Measurements from ENCODE around the gene SLC46A1.

DNA sequence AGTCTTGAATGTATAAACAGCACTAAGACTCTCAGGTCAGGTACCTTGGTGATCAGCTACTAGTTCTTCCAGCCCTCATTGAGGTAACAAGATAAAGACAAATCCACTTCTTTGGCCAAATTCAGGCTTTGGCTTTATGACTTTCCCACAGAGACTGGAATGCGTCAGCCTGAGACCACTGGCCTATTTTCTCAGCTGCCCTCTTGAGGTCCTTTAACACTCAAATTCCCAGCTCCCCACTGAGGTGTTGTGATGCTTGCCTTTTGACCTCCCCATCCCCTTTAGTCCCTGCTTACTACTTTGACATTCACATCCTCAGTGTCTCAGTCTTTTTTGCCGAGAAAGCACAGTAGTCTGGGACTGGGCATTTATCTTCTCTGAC lies 59.8 kb downstream of the SLC46A1 start:
- TF ChIP-seq, protein P1, sequence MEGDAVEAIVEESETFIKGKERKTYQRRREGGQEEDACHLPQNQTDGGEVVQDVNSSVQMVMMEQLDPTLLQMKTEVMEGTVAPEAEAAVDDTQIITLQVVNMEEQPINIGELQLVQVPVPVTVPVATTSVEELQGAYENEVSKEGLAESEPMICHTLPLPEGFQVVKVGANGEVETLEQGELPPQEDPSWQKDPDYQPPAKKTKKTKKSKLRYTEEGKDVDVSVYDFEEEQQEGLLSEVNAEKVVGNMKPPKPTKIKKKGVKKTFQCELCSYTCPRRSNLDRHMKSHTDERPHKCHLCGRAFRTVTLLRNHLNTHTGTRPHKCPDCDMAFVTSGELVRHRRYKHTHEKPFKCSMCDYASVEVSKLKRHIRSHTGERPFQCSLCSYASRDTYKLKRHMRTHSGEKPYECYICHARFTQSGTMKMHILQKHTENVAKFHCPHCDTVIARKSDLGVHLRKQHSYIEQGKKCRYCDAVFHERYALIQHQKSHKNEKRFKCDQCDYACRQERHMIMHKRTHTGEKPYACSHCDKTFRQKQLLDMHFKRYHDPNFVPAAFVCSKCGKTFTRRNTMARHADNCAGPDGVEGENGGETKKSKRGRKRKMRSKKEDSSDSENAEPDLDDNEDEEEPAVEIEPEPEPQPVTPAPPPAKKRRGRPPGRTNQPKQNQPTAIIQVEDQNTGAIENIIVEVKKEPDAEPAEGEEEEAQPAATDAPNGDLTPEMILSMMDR (conservative IDR thresholded peaks at IDR 0.05 in 1 of 2, IDR thresholded peaks at IDR 0.05 in 1 of 2; ENCODE audit: low read depth in 1 of 2, low read length in 2 of 2), result no peak
- TF ChIP-seq EZH2 (IDR thresholded peaks at IDR 0.05; ENCODE audit: low read length, missing control alignments), result no peak

Measured in fibroblast of lung (primary cell).